SK-N-MC (cell line): ENCODE data around the gene ATXN7L1.
"Not testable (repeated sequence)": the region's sequence is repeated elsewhere in the genome, so short reads cannot be mapped to it uniquely, and the experiment has no call there.

ENCODE experiments used
- DNase-seq: peaks from one replicate; pipeline ENCODE4 v3.0.0-alpha.2; 2011; ENCODE audit warnings: low read depth, low spot score
- H3K27ac ChIP-seq: fragments of 200-600 bp; sonication (generic); 2 replicates; pipeline ENCODE4 v1.5.1; 2016; ENCODE audit warnings: mixed run types
- H3K36me3 ChIP-seq: fragments of 200-600 bp; sonication (generic); 2 replicates; pipeline ENCODE4 v1.6.1; 2017; ENCODE audit warnings: antibody characterized with exemption, low read length, mixed read lengths; ENCODE audit not compliant: insufficient read depth
- H3K4me3 ChIP-seq: fragments of 200-600 bp; sonication (generic); 2 replicates; pipeline ENCODE4 v1.5.1; 2016
- H3K9ac ChIP-seq: fragments of 200-600 bp; sonication (generic); 2 replicates; pipeline ENCODE4 v1.8.0; 2017; ENCODE audit warnings: mixed run types, mixed read lengths; ENCODE audit not compliant: insufficient read length
- H3K9me3 ChIP-seq: fragments of 200-600 bp; sonication (generic); 2 replicates; pipeline ENCODE4 v1.6.1; 2017; ENCODE audit warnings: low read depth, mild to moderate bottlenecking, antibody characterized with exemption, low read length, moderate library complexity, mixed read lengths
- EZH2 ChIP-seq: fragments of 200-600 bp; sonication (generic); IDR thresholded peaks from one replicate; pipeline ENCODE4 v1.6.1; 2017; ENCODE audit warnings: antibody characterized with exemption
- FOXP2 ChIP-seq: optimal IDR thresholded peaks from 2 replicates; pipeline ENCODE3; 2011; ENCODE audit warnings: mild to moderate bottlenecking, moderate library complexity; ENCODE audit not compliant: insufficient read depth; ENCODE audit errors: extremely low read length, control extremely low read depth
- POLR2AphosphoS5 ChIP-seq: IDR thresholded peaks from 2 replicates; pipeline ENCODE4 v1.6.1; 2012; ENCODE audit warnings: mild to moderate bottlenecking, low read depth, low read length, borderline replicate concordance

ATXN7L1 gene

DNA sequence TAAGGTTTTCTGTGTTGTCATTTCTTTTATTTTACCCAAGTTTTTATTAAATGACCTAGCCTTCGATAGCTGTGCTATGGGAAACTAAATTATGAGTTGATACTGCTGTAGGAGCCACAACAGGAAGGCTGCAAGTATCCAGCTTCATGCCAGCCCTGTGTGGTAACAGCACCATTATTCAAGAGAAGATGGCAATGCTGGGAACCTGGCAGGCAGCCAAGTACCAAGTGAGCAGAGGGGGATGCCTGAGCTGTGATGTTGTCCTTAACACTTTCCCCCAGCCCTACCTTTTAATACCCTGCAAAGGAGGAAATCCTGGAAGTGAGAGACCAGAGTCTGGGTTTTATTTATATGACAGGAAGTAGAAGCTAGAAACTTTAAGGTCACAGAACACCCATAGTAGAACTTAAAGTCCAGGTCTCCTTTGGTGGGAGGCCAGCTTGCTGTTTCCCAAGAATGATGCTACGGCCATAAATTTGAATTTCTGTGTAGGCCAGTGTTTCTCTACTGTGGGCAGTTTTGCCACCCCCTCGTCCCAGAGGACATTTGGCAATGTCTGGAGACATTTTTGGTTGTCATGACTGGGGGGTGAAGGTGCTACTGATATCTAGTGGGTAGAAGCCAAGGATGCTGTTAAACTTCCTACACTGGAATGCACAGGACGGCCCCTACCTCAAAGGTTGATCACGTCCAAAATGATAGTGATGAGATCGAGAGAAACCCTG lies 9.2 kb upstream of the ATXN7L1 start:
- TF ChIP-seq FOXP2 (peak; percentile 38), POLR2AphosphoS5 (no peak; the same call in 1 of the 2 replicates)
- Histone ChIP-seq H3K4me3 (peak overlapping the region; percentile 42; the same call in 1 of the 2 replicates), H3K9ac (no peak overlapping the region), H3K9me3 (no peaks in the 10 kb centered on the region), H3K27ac (peak overlapping the region; percentile 50), H3K36me3 (no peaks in the 10 kb centered on the region; the same call in 1 of the 2 replicates)
- peak; percentile 67 for DNase-seq

DNA sequence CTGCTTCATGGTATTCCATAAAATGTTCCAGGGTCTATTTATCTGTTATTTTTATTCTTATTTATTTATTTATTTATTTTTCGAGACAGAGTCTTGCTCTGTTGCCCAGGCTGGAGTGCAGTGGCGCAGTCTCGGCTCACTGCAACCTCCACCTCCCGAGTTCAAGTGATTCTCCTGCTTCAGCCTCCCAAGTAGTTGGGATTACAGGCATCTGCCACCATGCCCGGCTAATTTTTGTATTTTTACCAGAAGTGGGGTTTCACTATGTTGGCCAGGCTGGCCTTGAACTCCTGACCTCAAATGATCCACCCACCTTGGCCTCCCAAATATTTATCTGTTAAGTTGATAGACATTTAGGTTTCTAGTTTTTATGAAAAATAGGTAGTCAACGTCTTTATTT lies 6.8 kb upstream of the ATXN7L1 start:
- H3K36me3 ChIP-seq, H3K9ac ChIP-seq, H3K4me3 ChIP-seq, H3K9me3 ChIP-seq, DNase-seq, H3K27ac ChIP-seq: not testable (repeated sequence)

DNA sequence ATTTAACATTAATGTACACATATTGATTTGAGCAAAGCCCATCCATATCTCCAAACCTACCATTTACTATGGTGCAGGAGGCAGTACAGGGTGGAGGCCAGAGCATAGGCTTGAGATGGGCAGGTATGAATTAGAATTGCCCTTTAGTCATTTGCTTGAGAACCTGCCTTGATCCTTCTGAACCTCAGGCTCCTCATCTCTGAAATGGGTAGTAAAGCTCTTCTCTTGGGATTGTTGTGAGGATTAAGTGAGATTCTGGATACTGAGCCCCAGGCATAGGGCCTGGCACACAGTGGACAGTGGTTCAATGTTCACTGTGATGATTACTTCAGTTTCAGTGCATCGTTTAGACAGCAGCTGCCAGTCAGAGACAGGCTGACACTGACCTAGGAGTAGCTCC lies 5.0 kb upstream of the ATXN7L1 start:
- no peak for DNase-seq
- TF ChIP-seq POLR2AphosphoS5 (no peak), FOXP2 (no peak), EZH2 (no peak)

GRCh38 chr7:105880571-105881330 lies 4.4 kb upstream of the ATXN7L1 start:
- no peaks in the 10 kb centered on the region; the same call in 1 of the 2 replicates for H3K36me3 ChIP-seq
- H3K27ac ChIP-seq = no peak overlapping the region
- H3K9ac ChIP-seq = no peak overlapping the region
- no peaks in the 10 kb centered on the region for H3K9me3 ChIP-seq
- DNase-seq = no peak
- no peak overlapping the region for H3K4me3 ChIP-seq
- TF ChIP-seq POLR2AphosphoS5 = no peak
- no peak for TF ChIP-seq EZH2
- no peak for TF ChIP-seq FOXP2

More for the DNA sequence above, 5.0 kb upstream of the ATXN7L1 start:
- Histone ChIP-seq H3K9me3 (no peaks in the 10 kb centered on the region), H3K27ac (no peak overlapping the region), H3K9ac (no peak overlapping the region), H3K36me3 (no peaks in the 10 kb centered on the region; the same call in 1 of the 2 replicates), H3K4me3 (no peak overlapping the region)

DNA sequence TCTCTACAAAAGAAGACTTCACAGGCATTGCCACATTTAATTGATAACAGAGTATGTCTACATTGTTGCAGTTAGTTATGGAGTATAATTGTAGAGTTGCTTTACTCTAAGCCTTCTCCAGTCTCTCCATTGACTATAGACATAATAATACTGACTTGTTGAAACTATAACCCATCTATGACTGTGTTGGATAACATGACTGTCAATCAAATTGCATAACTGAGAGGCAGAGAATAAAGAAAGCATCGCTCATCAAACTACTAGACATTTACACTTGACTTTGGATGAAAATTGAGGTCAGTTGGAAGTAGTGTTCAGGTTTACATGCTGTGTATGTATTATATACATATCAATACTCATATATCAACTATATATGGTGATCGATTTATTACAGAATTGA lies 3.4 kb upstream of the ATXN7L1 start:
- TF ChIP-seq FOXP2 (no peak), POLR2AphosphoS5 (no peak), EZH2 (no peak)
- no peak overlapping the region for H3K27ac ChIP-seq

DNA sequence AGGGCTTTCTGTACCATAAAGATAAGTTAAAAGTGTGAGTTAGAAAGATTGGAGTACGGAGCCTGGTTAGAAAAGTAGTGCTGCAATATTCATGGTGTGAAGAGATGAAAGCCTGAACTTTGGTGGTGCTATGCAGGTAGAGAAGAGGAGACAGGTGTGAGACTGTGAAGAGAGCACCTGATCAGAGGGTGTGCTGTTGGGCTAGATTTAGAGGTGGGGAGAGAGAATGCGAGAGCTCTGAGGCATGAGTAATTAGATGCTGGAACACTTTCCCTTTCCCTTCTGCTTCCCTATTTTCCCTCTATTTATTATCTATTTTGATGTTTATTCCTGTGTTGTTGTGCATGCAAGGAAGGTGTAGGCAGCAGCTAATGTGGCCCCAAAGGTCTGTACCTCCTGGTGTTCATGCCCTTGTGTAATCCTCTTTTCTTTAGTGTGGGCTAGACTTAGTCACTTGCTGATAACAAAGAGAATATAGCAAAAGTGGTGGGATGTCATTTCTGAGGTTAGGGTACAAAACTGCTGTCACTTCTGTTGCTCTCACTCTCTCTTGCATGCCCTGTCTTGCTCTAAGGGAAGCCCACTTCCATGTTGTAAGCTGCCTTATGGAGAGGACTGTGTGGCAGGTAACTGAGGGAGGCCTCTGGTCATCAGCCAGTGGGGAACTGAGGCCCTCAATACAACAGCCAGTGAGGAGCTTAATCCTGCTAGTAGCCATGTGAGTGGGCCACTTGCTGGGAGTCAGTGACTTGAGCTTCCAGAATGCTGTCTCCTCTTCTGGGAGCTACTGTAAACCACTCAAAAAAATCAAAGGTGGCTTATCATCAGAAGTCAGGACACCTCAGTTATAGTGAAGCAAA lies 2.6 kb upstream of the ATXN7L1 start:
- H3K9me3 ChIP-seq = no peaks in the 10 kb centered on the region
- no peaks in the 10 kb centered on the region; the same call in 1 of the 2 replicates for H3K36me3 ChIP-seq
- no peak for DNase-seq
- TF ChIP-seq EZH2 (no peak), FOXP2 (no peak), POLR2AphosphoS5 (no peak)
- peak overlapping the region; percentile 95 for H3K4me3 ChIP-seq
- no peak overlapping the region for H3K9ac ChIP-seq
- H3K27ac ChIP-seq = no peak overlapping the region

More for the DNA sequence above, 3.4 kb upstream of the ATXN7L1 start:
- H3K9ac ChIP-seq = no peak overlapping the region
- H3K9me3 ChIP-seq = no peaks in the 10 kb centered on the region
- no peak for DNase-seq
- H3K4me3 ChIP-seq = no peak overlapping the region
- H3K36me3 ChIP-seq = no peaks in the 10 kb centered on the region; the same call in 1 of the 2 replicates

- H3K9me3 ChIP-seq = no peaks in the 10 kb centered on the region
- no peak for TF ChIP-seq EZH2
- no peak for TF ChIP-seq POLR2AphosphoS5
- no peak for TF ChIP-seq FOXP2
- H3K4me3 ChIP-seq = peak overlapping the region; percentile 95
- H3K27ac ChIP-seq = no peak overlapping the region
- peaks cover 6% of the 10 kb centered on the region; the same call in 1 of the 2 replicates for H3K36me3 ChIP-seq
- no peak for DNase-seq
- peak overlapping the region; percentile 78 for H3K9ac ChIP-seq
Observed at GRCh38 chr7:105877736-105878135, 1.3 kb upstream of the ATXN7L1 start.

DNA sequence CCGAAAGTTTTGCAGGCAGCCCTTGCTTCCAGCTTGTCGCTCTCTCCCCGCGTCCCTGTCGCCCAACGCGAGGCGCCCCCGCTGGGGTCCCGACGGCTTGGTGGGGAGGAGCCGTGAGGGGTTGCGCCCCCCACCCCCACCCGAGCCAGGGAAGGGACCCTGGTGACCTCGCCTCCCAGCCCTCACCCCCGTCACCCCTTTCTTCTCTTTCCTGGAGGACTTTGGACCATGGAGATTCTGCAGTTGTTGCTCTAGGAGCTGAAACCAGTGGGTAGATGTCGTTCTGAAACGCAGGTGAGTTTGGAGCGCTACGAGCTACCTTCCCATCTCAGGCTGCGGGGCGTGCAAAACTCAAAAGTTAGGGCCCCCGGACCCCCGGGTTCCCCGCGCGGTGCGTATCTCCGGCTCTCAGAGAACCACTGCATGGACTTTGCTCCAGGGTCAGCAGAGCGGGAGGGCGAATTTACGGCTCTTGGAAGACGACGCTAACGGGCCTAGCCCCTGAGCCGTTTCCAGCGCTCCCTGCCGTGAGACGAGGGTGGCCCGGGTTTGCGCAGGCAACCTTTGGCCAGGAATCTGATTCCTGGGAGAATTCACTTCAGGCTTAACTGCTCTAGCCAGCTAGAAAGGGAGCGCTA lies 684 bp upstream of the ATXN7L1 start:
- Histone ChIP-seq H3K9me3 (no peaks in the 10 kb centered on the region), H3K27ac (no peak overlapping the region), H3K4me3 (peak overlapping the region; percentile 95), H3K36me3 (peaks cover 6% of the 10 kb centered on the region; the same call in 1 of the 2 replicates), H3K9ac (peak overlapping the region; percentile 78)
- TF ChIP-seq FOXP2 (no peak), EZH2 (no peak), POLR2AphosphoS5 (no peak)
- DNase-seq = no peak
